Left lobe of liver (tissue), 2 donors: Measurements from ENCODE around the gene ALK. TPM values are rescaled to one million over a fixed set of nuclear protein-coding genes. Genes with fewer than 3 reads are reported as not detected.

Experiments
- ATAC-seq: fragments of 200-7000 bp; cut with Tn5 transposase; one replicate; pipeline ENCODE4 v1.9.1; 2020; ENCODE audit warnings: mild to moderate bottlenecking, moderate library complexity
- DNase-seq: peaks from one replicate; pipeline ENCODE4 v3.0.0-alpha.2; 2020; ENCODE audit warnings: low spot score
- total RNA-seq: library from RNA; stranded (reverse); gene quantifications from one replicate; pipeline ENCODE4 v1.2.1, GENCODE V29; 2021
- donor health status: DM: no; HTN: no; CAD: no; lungs with moderate emphysema.
- donor health status: DM: no; HTN: yes; CAD: no.

Gene ALK
- total RNA-seq, 1 donor from 2014 or later: not detected

- DNase-seq: no peak
- ATAC-seq: no peak
These were observed 337.7 kb downstream of the ALK start for GRCh38 chr2:29583548-29584156.

GRCh38 chr2:29583104-29583503 is 338.3 kb downstream of the ALK start:
- DNase-seq (no peak), ATAC-seq (no peak)

GRCh38 chr2:29582062-29582461 is 339.3 kb downstream of the ALK start:
- DNase-seq: no peak
- no peak for ATAC-seq

- DNase-seq: no peak
- ATAC-seq: no peak
These were observed 341.2 kb downstream of the ALK start for GRCh38 chr2:29580223-29580622.

GRCh38 chr2:29579495-29580169 is 341.8 kb downstream of the ALK start:
- ATAC-seq (no peak), DNase-seq (no peak)

- no peak for ATAC-seq
- DNase-seq: no peak
These were observed 343.2 kb downstream of the ALK start for GRCh38 chr2:29578084-29578598.

GRCh38 chr2:29576231-29576630 is 345.2 kb downstream of the ALK start:
- peak; percentile 94 for ATAC-seq

GRCh38 chr2:29575370-29575890 is 346.0 kb downstream of the ALK start:
- no peak for DNase-seq
- ATAC-seq: no peak

More at GRCh38 chr2:29576231-29576630, 345.2 kb downstream of the ALK start:
- DNase-seq: peak; percentile 55

GRCh38 chr2:29573612-29574011 is 347.8 kb downstream of the ALK start:
- no peak for ATAC-seq

GRCh38 chr2:29573147-29573546 is 348.2 kb downstream of the ALK start:
- DNase-seq (no peak), ATAC-seq (no peak)

More at GRCh38 chr2:29573612-29574011, 347.8 kb downstream of the ALK start:
- no peak for DNase-seq

- DNase-seq (no peak), ATAC-seq (no peak)
These were observed 350.8 kb downstream of the ALK start for GRCh38 chr2:29570539-29570938.

GRCh38 chr2:29567906-29568520 is 353.4 kb downstream of the ALK start:
- DNase-seq (no peak), ATAC-seq (no peak)

GRCh38 chr2:29563697-29564096 is 357.7 kb downstream of the ALK start:
- ATAC-seq: peak; percentile 69
- DNase-seq: no peak

- no peak for DNase-seq
- ATAC-seq: no peak
These were observed 358.5 kb downstream of the ALK start for GRCh38 chr2:29562896-29563295.

- DNase-seq: no peak
- no peak for ATAC-seq
These were observed 359.1 kb downstream of the ALK start for GRCh38 chr2:29562319-29562718.

GRCh38 chr2:29561628-29562027 is 359.8 kb downstream of the ALK start:
- DNase-seq (no peak), ATAC-seq (no peak)

- ATAC-seq (no peak), DNase-seq (no peak)
These were observed 360.2 kb downstream of the ALK start for GRCh38 chr2:29561181-29561580.

GRCh38 chr2:29560566-29560965 is 360.8 kb downstream of the ALK start:
- ATAC-seq: no peak
- no peak for DNase-seq

- no peak for ATAC-seq
These were observed 361.4 kb downstream of the ALK start for GRCh38 chr2:29560030-29560429.

GRCh38 chr2:29559578-29559977 is 361.8 kb downstream of the ALK start:
- ATAC-seq (peak; percentile 28), DNase-seq (no peak)

More at GRCh38 chr2:29560030-29560429, 361.4 kb downstream of the ALK start:
- DNase-seq: no peak

- DNase-seq (no peak), ATAC-seq (no peak)
These were observed 363.3 kb downstream of the ALK start for GRCh38 chr2:29558097-29558496.

GRCh38 chr2:29557268-29557667 is 364.1 kb downstream of the ALK start:
- peak; percentile 72 for ATAC-seq
- DNase-seq: no peak
